NB4 (cell line): ENCODE results near the gene APP.
A peak's percentile ranks its signal among the peaks of the same experiment; 100 is the strongest.

ENCODE experiments used
- DNase-seq: peaks from one replicate; pipeline ENCODE4 v3.0.0; 2010; ENCODE audit warnings: low read depth
- H3K4me3 ChIP-seq: one replicate; pipeline ENCODE4 v1.5.1; 2011; ENCODE audit warnings: mild to moderate bottlenecking, low read depth, low read length, moderate library complexity
- MYC ChIP-seq: IDR thresholded peaks from 2 replicates; pipeline ENCODE4 v1.6.1; 2011; ENCODE audit warnings: low read depth, low read length
- POLR2A ChIP-seq: IDR thresholded peaks from 2 replicates; pipeline ENCODE4 v1.6.1; 2011; ENCODE audit warnings: mild to moderate bottlenecking; ENCODE audit not compliant: insufficient read length; ENCODE audit errors: extremely low read depth
- TF ChIP-seq, protein P1 (sequence below): IDR thresholded peaks from 2 replicates; pipeline ENCODE4 v1.6.1; 2011; ENCODE audit warnings: low read depth, low read length
- TF ChIP-seq, protein P2 (sequence below): IDR thresholded peaks from one replicate; pipeline ENCODE4 v1.5.1; 2012; ENCODE audit warnings: low read depth, low read length

Gene APP

DNA sequence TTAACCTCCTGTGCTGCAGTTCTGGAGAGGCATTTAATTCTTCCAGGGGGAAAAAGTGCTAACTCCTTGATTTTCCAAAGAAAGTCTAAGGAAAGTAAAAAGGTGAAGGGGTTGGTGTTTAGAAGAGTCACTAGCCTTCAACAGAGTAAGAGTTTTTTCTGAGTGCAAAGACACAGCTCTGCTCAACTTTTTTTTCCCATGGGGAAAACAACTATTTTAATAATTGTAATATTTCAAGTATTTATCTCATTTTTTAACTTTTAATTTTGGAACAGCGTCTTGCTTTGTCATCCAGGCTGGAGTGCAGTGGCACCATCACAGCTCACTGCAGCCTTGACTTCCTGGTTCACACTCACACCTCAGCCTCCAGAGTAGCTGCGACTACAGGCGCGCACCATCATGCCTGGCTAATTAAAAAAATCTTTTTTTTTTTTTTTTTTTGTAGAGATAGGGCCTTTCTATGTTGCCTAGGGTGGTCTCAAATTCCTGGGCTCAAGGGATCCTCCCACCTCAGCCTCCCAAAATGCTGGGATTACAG, 202.6 kb downstream of the APP start:
- no peak overlapping the region for H3K4me3 ChIP-seq
- TF ChIP-seq, protein P1, sequence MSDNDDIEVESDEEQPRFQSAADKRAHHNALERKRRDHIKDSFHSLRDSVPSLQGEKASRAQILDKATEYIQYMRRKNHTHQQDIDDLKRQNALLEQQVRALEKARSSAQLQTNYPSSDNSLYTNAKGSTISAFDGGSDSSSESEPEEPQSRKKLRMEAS, result no peak
- no peak for DNase-seq

DNA sequence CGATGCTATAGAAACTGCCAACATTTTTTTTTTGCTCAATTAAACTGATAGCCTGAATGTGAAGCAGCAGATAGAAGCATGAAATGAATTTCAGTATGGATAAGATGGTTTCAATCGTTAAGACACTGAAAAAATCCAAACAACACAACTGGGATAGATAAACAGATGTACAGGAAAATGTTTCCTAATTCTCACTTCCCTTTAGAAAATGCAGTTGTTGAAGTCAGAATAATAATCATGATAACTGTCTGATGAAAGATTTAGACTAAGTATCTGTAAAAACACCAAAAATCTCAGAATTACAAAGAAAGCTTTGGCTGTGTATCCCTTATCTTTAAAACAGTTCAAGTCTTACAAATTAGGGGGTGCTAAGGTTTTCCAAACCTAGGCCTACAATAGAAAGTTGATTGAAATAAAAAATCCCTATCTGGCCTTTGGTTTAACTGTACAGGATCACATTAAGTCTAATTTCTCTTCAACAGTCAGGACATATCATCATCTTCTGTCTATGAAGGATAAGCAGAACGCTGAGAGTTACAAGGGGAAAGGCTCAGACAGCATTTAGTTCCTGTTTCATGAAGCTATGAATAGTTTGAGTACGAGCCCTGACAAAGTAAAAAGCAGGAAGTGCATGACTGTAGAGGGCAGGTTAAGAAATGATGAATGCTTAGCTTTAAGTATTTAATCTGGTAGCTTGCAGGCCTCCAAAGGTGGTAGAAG, 203.2 kb downstream of the APP start:
- TF ChIP-seq POLR2A (no peak), MYC (no peak)
- TF ChIP-seq, protein P2, sequence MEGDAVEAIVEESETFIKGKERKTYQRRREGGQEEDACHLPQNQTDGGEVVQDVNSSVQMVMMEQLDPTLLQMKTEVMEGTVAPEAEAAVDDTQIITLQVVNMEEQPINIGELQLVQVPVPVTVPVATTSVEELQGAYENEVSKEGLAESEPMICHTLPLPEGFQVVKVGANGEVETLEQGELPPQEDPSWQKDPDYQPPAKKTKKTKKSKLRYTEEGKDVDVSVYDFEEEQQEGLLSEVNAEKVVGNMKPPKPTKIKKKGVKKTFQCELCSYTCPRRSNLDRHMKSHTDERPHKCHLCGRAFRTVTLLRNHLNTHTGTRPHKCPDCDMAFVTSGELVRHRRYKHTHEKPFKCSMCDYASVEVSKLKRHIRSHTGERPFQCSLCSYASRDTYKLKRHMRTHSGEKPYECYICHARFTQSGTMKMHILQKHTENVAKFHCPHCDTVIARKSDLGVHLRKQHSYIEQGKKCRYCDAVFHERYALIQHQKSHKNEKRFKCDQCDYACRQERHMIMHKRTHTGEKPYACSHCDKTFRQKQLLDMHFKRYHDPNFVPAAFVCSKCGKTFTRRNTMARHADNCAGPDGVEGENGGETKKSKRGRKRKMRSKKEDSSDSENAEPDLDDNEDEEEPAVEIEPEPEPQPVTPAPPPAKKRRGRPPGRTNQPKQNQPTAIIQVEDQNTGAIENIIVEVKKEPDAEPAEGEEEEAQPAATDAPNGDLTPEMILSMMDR, result no peak
- TF ChIP-seq, protein P1, result no peak
- peak; percentile 47 for DNase-seq
- H3K4me3 ChIP-seq, result no peak overlapping the region

DNA sequence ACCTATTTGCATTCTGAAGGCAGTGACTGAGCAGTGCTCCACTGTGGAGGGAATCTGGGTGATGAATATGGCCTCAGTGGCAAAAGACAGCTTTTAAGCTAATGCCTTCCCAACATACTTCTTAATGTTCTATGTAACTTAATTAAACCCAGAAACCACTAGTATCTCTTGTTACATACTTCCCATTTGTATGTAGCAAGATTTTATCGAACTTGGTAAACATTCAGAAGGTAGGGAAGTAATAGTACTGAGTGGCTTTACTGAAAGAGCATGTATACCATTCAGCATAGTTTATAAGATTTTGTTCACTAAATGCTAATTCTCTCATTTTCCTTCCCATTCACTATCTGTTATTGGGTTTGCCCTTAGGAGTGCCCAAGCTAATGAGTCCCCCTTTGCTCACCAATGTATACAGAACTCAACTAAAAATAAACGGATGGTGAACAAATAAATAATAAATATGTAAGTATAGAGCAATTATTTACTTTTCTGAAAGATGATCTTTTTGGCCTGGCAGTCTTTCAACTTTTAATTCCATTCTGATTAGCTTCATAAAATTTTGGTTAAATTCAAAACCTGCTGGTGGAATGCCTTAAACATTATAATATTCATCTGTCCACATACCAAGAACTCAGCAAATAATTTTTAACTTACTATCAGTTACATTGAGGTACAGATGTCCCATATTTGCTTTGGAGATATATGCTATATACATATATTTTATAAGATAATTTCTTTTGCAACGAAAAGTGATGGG, 204.4 kb downstream of the APP start:
- DNase-seq, result no peak
- H3K4me3 ChIP-seq, result no peak overlapping the region
- TF ChIP-seq MYC, result no peak
- TF ChIP-seq POLR2A, result no peak
- TF ChIP-seq, protein P2, result no peak
- TF ChIP-seq, protein P1, result no peak

DNA sequence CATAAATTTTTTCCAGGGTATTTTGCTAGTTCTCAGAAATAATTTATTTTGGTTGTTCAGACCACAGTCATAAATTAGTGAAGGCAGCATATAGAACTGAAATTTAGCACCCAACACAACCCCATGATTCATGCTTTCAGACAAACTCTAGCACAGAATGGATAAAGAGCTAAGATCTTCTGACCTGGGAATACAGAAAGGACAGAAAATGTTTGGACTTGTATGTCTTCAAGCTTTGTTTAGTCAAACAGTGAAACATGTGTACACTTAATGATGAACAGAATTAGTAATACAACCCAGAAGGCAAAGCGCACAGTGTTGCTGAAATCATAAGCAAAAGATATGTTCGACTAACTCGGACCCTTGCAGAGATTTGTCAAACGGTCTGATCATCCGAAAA, 205.6 kb downstream of the APP start:
- no peak for DNase-seq
- no peak overlapping the region for H3K4me3 ChIP-seq
- TF ChIP-seq, protein P1, result no peak
- TF ChIP-seq POLR2A (no peak), MYC (no peak)
- TF ChIP-seq, protein P2, result no peak

DNA sequence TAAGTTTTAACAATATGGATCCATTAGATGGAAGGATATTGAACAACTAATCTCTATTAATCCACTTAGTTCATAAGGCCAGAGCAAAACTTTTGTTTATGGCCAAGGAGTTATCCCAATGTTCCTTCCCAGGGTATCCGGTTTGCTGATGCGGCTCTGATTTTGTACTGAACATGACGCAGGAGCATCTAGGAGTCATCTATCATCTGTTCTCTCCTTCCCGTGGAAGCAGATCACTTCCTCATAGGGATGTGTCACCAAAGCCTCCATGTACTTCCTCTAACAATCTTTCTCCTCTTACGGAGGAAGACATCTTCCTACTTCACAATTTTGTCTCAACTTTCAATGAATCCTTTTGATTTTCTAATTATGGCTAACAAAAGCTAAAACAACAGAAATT, 206.6 kb downstream of the APP start:
- H3K4me3 ChIP-seq, result no peak overlapping the region
- TF ChIP-seq, protein P1, result no peak
- TF ChIP-seq, protein P2, result no peak
- TF ChIP-seq MYC, result no peak
- no peak for TF ChIP-seq POLR2A
- DNase-seq, result peak; percentile 1

DNA sequence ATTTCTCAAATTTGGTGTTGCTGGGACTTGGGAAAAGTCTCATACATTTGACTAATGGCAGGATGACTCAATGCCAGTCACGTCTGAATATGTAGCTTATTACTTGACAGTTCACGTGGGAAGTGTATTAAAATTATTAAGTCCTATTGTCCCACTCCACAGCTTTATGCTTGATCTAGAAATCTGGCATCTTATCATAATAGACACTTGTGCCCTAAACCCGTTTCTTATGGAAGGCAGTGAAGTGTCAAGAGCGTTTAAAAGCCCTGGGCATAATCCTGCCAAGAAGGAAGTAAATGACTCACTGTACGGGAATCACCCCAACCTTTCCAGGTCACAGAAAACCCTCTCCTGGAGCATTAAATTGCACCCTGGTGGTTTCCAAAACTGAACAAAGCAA, 207.4 kb downstream of the APP start:
- DNase-seq, result no peak
- no peak overlapping the region for H3K4me3 ChIP-seq
- TF ChIP-seq MYC, result no peak
- TF ChIP-seq, protein P1, result no peak
- no peak for TF ChIP-seq POLR2A
- TF ChIP-seq, protein P2, result no peak
